IPS DF 4.7 (cell line): ENCODE data around the gene RFX5.
"Not testable (repeated sequence)": the region's sequence is repeated elsewhere in the genome, so short reads cannot be mapped to it uniquely, and the experiment has no call there.

Experiments
- DNase-seq: peaks from one replicate; pipeline ENCODE4 v3.0.0-alpha.2; 2013; ENCODE audit warnings: low spot score; ENCODE audit errors: extremely low read depth

The RFX5 gene

DNA sequence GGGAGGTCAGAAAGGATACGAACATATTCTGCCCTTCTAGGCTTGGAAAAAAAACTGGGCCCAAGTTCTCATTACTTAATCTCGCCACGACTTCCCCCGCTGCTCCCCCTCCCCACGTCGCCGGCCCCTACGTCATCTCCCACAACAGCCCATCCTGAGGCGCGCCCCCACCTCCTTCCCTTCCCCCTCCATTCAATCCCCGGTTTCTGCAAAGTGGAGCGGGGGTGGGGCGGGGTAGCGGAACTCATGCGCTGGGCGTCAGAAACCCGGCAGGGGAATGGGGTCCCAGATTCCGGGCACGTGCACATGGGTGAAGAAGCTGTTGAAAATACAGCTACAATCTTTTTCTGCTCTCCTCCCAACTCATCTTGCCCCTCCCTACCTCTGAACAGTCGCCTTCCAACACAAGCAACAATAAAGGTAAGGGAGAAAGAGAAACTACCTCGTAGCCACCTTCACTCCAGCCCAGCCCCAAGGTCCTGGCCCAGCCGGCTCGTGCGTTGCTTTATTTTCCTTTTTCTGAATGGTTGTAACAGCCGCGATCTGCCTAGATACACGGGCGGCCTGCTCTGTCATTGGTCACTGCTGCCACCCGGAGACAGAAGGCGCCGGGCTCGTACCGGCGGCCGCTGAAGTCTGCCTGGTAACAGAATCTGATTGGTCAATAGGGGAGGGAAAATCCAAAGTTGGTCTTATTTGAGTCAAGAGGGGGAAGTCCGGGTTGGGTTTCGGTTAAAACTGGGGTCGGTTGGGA is at the start of gene RFX5:
TSS of gene RFX5 (minus strand) at position 484 of the 754 bp plus-strand sequence. CDS start 932 bp downstream, outside the sequence.
- peak; percentile 97 for DNase-seq

DNA sequence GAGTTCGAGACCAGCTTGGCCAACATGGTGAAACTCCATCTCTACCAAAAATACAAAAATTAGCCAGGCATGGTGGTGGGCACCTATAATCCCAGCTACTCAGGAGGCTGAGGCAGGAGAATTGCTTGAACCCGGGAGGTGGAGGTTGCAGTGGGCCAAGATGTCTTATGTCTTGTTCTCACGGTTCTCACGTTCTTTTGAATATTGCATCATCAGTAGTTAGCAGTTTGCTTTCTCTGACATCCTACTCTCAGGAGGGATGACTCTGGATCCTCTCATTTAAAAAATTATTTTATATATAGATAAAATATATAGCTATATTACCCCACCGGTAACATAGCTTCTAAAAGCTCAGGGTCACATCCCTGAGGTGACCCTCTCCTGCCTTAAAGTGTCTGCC is 49.2 kb upstream of the RFX5 start:
- DNase-seq = not testable (repeated sequence)

DNA sequence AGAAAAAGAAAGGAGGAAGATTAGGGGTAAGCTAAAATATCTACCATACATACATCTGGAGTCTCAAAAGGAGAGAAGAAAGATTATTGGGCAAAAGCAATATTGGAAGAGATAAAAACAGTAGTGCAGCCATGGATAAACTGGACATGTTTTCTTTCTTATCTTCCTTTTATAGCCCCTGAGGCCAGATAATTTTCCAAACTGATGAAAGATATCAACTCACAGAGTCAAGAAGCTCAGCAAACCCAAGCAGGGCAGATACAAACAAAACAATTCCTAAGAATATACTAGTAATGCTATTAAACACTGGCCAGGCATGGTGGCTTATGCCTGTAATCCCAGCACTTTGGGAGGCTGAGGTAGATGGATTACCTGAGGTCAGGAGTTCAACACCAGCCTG is 46.5 kb upstream of the RFX5 start:
- no peak for DNase-seq

DNA sequence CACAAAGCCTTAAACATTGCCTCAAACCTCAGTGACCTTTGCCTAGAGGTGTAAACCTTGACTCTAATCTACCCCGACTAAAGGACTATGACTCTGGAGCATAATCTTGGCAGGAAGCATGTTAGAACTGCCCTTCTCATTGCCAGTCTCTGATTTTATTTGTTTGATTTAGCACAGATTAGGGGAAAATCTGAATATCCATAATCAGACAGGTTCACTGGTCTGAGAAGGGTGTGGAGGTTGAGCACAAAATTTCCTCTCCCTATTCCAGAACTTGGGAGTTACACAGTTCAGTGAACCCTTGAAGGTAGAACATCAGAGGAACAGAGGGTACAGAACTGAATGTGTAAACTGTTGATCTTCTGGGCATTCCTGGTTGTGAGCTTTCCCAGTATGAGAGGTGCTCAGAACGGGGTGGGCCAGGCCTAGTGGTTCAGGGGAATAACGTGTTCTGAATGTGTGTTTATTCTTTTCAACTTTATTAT is 44.1 kb upstream of the RFX5 start:
- DNase-seq = no peak

DNA sequence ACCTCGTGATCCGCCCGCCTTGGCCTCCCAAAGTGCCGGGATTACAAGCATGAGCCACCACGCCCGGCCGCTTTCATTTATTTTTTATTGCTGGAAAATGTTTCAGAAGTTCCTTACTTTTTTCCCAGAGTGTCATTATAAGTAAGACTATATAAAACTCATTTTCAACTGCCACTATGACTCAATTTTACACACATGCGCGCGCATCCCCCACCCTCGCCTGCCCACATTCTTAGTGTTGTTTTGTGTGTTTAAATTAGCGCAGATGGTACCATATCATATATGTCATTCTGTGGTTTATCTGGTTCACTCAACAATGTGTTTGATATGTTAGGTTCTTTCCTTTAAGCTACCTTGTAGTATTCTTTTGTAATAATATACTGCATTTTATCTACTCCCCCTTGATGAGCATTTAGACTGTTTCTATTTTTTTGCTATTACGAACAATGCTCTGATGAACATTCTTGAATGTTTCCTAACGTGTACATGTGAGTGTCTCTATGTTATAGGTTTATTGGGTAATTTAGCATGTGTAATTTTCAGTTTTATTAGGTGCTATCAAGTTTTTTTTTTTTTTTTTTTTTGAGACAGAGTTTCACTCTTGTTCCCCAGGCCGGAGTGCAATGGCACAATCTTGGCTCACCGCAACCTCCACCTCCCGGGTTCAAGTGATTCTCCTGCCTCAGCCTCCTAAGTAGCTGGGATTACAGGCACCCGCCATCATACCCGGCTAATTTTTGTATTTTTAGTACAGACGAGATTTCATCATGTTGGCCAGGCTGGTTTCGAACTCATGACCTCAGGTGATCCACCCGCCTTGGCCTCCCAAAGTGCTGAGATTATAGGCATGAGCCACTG is 43.4 kb upstream of the RFX5 start:
- DNase-seq = not testable (repeated sequence)

DNA sequence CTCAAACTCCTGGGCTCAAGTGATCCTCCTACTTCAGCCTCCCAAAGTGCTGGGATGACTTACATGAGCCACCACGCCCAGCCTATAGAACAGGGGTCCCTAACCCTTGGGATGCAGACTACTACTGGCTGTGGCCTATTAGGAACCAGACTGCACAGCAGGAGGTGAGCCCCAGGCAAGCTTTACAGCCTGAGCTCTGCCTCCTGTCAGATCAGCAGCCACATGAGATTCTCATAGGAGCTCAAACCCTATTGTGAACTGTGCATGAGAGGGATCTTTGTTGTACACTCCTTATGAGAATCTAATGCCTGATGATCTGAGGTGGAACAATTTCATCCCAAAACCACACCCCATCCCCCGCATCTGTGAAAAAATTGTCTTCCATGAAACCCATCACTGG is 39.0 kb upstream of the RFX5 start:
- DNase-seq = no peak

DNA sequence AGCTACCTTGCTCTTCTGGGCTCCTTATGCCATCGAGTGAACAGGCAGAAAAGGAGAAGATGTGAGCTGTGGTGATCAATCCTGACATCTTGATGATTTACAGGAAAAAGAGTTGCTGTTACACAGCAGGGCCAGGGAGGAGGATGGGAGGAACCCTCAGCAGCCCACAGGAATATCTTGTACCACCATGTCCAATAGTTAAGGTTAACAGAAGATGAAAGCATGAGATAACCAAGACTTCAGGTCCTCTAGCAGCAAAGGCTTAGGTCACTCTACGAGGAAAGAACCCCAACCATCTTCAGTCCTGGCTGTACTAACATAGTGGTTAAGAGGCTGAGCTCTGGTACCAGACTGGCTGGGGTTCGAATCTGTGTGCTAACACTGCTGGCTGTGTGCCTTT is 37.5 kb upstream of the RFX5 start:
- no peak for DNase-seq

DNA sequence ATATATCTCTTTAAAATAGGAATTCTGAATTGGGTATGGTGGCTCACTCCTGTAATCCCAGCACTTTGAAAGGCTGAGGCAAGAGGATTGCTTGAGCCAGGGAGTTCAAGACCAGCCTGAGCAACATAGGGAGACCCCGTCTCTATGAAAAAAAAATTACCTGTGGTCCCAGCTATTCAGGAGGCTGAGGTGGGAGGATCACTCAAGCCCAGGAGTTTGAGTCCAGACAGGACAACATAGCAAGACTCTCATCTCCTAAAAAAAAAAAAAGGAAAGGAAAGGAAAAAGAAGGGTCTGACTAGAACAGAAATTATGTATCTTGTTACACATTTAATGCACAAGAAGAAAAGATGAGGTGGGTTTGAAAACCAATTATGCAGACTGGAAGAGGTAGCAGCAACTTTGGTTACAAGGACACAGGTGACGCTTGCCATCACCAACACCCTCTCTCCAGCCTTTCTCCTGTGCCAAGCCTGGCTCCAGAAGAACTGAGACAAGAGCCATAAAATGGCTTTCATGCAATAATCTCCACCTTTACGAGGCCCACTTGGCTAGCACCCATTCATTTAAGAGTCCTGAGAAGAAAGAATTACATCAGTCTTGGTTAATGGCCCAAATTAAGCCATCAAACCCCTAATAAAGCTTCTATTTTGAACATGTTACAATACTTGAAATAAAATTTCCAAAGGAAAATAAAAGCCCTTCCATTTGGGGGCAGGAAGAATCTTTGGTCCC is 30.3 kb upstream of the RFX5 start:
- no peak for DNase-seq

DNA sequence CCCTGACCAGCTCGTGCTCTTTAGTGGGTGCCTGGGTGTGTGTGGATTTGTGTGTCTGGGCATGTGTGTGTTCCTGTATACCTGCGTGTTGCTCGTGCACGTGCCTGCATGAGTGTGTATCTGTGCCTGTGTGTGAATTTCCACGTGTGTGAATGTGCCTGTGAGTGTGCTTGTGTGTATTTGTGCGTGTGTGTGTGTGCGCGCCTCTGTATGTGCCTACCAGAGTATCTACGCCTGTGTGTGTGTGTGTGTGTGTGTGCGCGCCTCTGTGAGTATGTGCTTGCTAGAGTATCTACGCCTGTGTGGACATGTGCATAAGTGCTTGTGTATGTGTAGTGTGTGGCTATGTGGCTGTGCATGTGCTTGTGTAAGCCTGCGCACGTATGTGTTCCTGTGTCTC is 26.1 kb upstream of the RFX5 start:
- no peak for DNase-seq

DNA sequence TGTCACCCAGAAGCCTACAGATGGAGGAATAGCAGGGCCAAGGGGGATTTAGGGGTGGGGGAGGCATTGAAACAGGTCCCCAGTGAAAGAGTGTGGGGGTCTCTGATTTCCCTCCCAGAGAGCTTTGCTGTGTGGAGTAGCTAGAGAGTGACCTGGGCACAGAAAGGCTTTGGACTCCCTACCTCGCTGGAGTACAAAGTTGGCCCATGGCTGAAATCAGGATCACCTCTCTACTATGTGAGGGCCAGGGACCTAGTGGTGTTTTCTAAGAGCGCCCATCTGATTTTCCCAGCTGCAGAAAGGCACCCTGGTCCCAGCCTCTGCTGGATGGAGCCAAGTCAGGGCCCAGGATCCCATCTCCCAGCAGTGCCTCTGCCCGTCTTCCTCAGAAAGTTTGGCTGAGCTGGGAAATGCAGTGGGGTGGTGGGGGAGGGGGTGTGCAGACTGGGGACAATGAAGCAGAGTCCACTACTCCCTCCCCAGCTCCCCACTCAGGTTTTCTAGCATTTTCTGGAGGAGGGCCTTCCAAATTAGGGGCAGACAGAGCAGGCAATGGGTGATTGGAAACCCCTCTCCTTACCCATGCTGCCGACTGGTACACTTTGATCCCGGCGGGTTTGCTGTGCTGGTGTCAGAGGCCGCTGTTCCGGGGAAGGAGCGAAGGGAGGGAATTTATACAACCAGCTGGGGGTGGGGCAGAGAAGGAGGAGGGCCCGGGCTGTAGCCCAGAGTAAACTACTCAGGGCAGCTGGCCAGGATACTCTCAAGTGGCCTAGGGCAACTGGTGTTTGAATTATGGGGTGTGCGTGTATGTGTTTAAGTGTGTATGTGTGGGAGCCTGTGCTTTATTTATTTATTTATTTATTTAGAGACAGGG is 25.2 kb upstream of the RFX5 start, which contains the start of gene SELENBP1:
TSS of gene SELENBP1 (minus strand) at position 648 of the 877 bp plus-strand sequence. CDS start at position 584, 64 bp downstream.
- no peak for DNase-seq

DNA sequence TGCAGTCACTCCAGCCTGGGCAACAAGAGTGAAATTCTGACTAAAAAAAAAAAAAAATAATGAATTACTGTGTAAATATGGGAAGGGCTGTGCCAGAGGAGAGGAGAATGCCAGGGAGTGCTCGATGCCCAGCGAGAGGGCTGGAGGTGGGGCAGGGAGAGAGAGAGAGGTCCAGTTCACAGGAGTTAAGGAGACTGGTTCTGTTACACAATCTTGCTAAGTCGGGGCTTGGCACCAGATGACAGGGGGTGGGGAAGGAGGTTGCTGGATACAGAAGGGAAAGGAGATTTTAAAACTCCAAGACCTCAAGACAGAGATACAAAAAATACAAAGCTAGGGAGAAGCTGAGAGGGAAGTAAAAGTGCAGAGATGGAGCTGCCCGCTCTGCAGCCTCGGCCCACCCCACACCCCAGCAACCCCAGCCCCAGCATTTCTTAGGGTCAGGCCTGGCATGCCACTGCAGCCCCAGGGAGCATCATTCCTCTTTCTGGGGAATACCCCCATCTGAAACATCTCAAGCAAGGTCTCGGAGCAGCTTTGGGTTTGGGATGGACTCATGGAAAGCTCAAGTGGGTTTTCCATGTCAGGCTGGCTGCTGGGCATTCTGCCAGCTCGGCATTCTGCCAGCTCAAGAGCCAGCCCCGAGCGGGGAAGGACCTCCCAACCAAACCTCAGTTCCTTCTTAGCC is 24.5 kb upstream of the RFX5 start:
- no peak for DNase-seq

DNA sequence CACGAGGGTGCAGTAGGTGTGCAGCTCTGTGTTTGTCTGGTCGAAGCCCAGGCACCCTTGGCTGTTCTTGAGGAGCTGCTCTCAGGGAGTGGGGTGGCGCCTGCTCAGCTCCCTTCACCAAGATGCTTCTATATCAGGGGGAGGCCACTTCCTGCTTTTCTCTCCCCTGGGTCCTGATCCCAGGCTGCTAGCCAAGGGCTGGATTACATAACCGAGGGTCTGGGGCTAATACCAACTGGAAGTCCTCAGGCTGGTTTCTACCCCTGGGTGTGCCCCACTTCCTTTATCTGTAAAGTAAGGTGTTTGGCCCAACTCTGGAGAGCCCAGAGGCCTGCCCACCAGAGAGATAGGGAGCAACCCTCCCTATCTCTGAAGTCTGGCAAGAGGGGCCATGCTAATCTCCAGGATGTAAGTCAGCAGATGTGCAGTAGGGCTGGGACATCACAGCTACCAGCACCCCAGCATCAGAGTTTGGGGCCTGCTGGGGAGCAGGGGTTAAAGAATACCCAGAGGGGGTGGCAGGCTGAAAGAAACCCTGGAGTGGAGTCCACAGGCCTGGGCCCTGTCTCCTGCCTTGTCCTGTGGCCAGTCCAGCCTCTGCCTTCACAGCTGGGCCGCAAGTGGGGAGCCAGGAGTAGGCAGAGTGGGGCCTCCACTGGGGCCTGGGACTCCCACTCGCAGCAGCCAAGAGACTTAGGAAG is 23.3 kb upstream of the RFX5 start:
- no peak for DNase-seq

DNA sequence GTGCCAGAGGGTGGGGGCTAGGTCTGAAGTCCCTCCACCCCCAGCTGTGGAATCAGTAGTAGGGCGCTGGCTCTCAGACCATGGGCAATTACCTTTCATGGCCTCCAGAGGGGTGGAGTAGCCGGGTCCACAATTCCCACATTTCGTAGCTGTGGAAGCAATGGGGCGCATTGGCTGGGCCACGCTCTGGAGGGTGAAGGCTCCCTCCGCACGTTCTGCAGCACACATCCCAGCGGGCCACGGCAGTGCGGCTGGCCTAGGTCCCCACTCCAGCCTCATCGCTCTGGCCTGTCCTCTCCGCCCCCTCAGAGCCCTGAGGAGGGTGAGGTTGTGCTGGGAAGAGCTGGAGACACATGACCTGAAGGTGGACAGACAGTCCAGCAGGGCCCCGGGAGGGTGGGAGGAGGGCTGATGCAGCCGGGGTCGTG is 22.6 kb upstream of the RFX5 start:
- no peak for DNase-seq

DNA sequence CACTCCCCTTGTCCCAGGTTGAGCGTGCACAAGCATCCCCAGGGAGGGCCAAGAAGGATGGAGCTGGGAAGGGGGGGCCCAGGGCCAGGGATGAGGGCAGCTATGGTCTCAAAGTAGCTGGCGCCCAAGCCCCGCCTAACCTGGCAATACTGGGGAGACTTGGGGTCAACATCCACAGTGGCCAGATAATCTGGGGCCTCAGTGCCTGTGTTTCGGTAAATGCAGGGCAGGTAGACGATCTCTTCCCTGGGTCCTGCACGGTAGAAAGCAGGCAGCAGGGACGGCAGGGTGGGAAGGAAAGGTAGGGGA is 22.2 kb upstream of the RFX5 start:
- no peak for DNase-seq

DNA sequence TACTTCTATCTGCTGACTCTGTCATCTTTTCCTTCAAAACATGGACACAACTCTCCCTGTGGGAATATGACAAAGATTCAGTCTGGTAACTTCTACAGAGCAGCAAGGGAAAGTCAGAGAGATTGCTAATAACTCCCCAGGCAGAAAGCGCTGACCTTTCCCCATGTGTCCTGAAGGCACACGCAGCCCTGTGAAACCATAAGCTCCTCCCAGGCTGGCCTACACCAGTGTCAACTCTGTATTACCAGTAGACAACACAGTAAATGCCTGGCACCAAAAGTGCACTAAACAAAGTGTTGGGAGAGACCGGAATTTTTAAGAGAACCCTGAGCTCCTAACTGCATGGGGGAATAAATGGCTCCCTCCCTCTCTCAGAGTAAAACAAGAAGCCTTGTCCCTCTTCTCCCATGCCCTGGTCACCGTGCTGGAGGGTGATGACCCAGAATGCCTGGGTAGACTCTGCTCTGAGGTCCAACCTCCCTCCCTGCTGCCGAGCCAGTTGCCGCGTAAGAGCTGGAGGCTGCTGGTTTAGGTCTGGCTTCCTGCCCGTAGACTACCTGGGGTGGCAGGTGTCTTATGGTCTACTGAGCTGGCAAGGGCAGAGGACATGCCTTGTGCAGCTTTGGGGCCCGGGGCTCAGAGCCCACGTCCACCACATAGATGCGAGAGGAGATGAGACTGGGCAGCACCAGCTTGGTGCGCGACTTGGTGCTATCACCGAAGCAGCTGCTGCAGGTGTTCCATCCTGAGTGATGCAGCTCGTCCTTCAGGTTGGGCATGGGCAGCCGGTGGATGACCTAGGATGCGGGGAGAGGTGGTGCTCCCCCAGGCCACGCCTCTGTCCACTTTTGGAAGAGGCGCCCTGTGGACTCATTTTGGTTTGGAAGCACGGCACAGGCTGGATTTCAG is 21.6 kb upstream of the RFX5 start:
- no peak for DNase-seq

DNA sequence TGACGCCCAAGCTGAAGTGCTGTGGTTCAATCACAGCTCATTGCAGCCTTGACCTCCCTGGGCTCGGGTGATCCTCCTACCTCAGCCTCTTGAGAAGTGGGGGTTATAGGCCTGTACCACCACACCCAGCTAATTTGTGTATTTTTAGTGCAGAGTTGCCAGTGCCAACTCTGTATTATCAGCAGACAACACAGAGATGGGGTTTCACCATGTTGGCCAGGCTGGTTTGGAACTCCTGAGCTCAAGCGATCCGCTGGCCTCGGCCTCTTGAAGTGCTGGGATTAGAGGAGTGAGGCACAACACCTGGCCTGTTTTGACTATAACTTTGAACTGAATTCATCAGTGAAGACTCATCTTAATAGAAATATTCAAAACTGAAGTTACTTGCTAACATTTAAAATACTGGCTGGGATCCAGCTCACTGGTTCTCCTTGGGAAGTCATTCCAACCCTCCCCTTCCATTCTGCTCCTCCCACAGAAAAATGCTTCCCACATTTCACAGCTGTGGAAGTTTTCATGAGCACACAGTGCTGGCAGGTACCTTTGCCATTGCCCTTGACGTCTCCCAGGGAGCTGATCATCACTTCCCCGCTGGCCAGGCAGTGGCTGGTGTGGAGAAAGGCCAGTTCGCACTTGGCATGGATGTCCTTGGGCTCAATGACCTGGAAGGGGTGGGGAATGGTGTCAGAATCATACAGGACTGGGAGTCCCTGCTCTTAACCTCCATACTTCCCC is 20.8 kb upstream of the RFX5 start:
- no peak for DNase-seq

DNA sequence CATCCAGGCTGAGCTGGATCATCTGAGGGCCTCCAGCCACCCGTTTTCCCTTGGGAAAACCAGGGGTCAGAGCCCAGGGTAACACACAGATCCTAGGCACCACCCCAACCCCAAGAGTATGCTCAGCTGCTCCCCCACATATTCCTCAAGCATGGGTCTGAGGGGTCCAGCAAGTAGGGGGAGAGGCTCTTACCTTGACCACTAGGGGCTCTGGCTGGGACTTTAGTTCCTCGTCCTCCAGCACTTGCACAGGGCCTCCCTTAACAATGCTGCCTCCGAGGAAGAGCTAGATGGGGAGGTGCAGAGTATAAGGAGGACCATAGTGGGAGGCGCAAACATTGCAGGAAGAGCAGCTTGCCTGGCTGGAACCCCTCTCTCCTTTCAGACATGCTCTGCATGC is 17.9 kb upstream of the RFX5 start:
- no peak for DNase-seq
